A549 (cell line): ENCODE measurements around the gene ADPRHL1. TPM values are rescaled to one million over a fixed set of nuclear protein-coding genes. Genes with fewer than 3 reads are reported as not detected.
"Not testable (repeated sequence)": the region's sequence is repeated elsewhere in the genome, so short reads cannot be mapped to it uniquely, and the experiment has no call there.

ENCODE experiments used
- ATAC-seq, 2 experiments: fragments of 200-7000 bp in 1 of 2; fragments of >200 bp in 1 of 2; cut with Nextera tagmentation in 1 of 2; cut with Tn5 transposase in 1 of 2; 3 replicates each; pipeline versions ENCODE4 v1.8.0 to v1.9.1; 2018 to 2020; ENCODE audit warnings: mild to moderate bottlenecking in 1 of 2, moderate library complexity in 1 of 2
- CTCF ChIA-PET: fragments of 300-600 bp; sonication (Branson Sonifier 250); formaldehyde crosslinking; extraction: SDS; loops from one replicate; lab custom pipeline; 2021; ENCODE audit warnings: antibody characterized with exemption, inconsistent platforms; lab: Yijun Ruan, JAX
- POLR2A ChIA-PET: fragments of 350-600 bp; formaldehyde crosslinking; extraction: SDS; loops from one replicate; lab custom pipeline; 2021; ENCODE audit warnings: antibody characterized with exemption, inconsistent platforms; lab: Yijun Ruan, JAX
- DNase-seq, 2 experiments: peaks; one replicate each; pipeline versions ENCODE4 v3.0.0 to v3.0.0-alpha.2; 2011 to 2016; ENCODE audit warnings: low read depth in 1 of 2, low spot score in 1 of 2
- FAIRE-seq: peaks from 2 replicates; lab custom pipeline; 2011; peaks lifted over from hg19 to GRCh38; lab: Jason Lieb, UNC
- H3K27ac ChIP-seq, 2 experiments: fragments of >200 bp; sonication (Bioruptor Twin); formaldehyde crosslinking; 3 replicates each; pipeline ENCODE4 v1.5.1; 2016 to 2017
- H3K4me1 ChIP-seq: fragments of >200 bp; sonication (Bioruptor Twin); formaldehyde crosslinking; 3 replicates; pipeline ENCODE4 v1.6.1; 2016
- H3K4me2 ChIP-seq: fragments of >200 bp; sonication (Bioruptor Twin); formaldehyde crosslinking; 3 replicates; pipeline ENCODE4 v1.6.1; 2016
- H3K4me3 ChIP-seq: fragments of >200 bp; sonication (Bioruptor Twin); formaldehyde crosslinking; 3 replicates; pipeline ENCODE4 v1.5.1; 2016
- H3K9me3 ChIP-seq: fragments of >200 bp; sonication (Bioruptor Twin); formaldehyde crosslinking; 3 replicates; pipeline ENCODE4 v1.6.1; 2016
- CBX2 ChIP-seq: fragments of 200-600 bp; sonication (generic); IDR thresholded peaks from 2 replicates; pipeline ENCODE4 v1.6.1; 2016; ENCODE audit warnings: low read depth, mild to moderate bottlenecking, borderline replicate concordance
- ELK1 ChIP-seq: fragments of 150-350 bp; IDR thresholded peaks from 2 replicates; pipeline ENCODE4 v1.6.1; 2014; ENCODE audit warnings: low read depth, mild to moderate bottlenecking, low read length
- FOXS1 ChIP-seq: fragments of 250-450 bp; sonication (Bioruptor Pico); IDR thresholded peaks from 2 replicates; pipeline ENCODE4 v1.5.0; 2020; ENCODE audit warnings: mild to moderate bottlenecking, moderate library complexity
- GATA3 ChIP-seq: IDR thresholded peaks from 2 replicates; pipeline ENCODE4 v1.6.1; 2012; ENCODE audit warnings: borderline replicate concordance
- HES2 ChIP-seq: fragments of >200 bp; sonication (Bioruptor Twin); formaldehyde crosslinking; IDR thresholded peaks from 2 replicates; pipeline ENCODE4 v1.6.1; 2016
- HMGXB4 ChIP-seq: fragments of 250-450 bp; sonication (Bioruptor Pico); IDR thresholded peaks from 2 replicates; pipeline ENCODE4 v1.5.0; 2021; ENCODE audit warnings: mild to moderate bottlenecking, moderate library complexity, borderline replicate concordance
- HOXB13 ChIP-seq: fragments of 250-450 bp; sonication (Bioruptor Pico); IDR thresholded peaks from 2 replicates; pipeline ENCODE4 v1.5.0; 2020; ENCODE audit warnings: low read depth, mild to moderate bottlenecking, moderate library complexity
- HOXB5 ChIP-seq: fragments of 250-450 bp; sonication (Bioruptor Pico); IDR thresholded peaks from 2 replicates; pipeline ENCODE4 v1.5.0; 2020; ENCODE audit warnings: mild to moderate bottlenecking, moderate library complexity
- JUNB ChIP-seq: fragments of >200 bp; sonication (Bioruptor Twin); formaldehyde crosslinking; IDR thresholded peaks from 2 replicates; pipeline ENCODE4 v1.6.1; 2016
- KDM5A ChIP-seq: fragments of 200-600 bp; sonication (generic); IDR thresholded peaks from 2 replicates; pipeline ENCODE4 v1.6.1; 2016; ENCODE audit warnings: antibody characterized with exemption, mild to moderate bottlenecking
- NFE2L2 ChIP-seq: fragments of 150-350 bp; conservative IDR thresholded peaks from 2 replicates; pipeline ENCODE4 v1.6.1; 2014; ENCODE audit warnings: low read length
- NR3C1 ChIP-seq: fragments of >200 bp; sonication (Bioruptor Twin); formaldehyde crosslinking; IDR thresholded peaks from 3 replicates; pipeline ENCODE4 v1.6.1; 2017
- POLR2A ChIP-seq: IDR thresholded peaks from 2 replicates; pipeline ENCODE4 v1.6.1; 2012; ENCODE audit warnings: mild to moderate bottlenecking, low read length
- RARB ChIP-seq: fragments of 250-450 bp; sonication (Bioruptor Pico); IDR thresholded peaks from 2 replicates; pipeline ENCODE4 v1.8.0; 2021; ENCODE audit warnings: mild to moderate bottlenecking, moderate library complexity
- RCOR1 ChIP-seq: fragments of 150-350 bp; IDR thresholded peaks from 2 replicates; pipeline ENCODE4 v1.6.1; 2014; ENCODE audit warnings: antibody characterized with exemption, low read length, low read depth
- RFX5 ChIP-seq: fragments of 450-650 bp; IDR thresholded peaks from 2 replicates; pipeline ENCODE4 v1.7.1; 2014; ENCODE audit warnings: antibody characterized with exemption, mild to moderate bottlenecking, moderate library complexity
- TFCP2L1 ChIP-seq: fragments of 250-450 bp; sonication (Bioruptor Pico); IDR thresholded peaks from 2 replicates; pipeline ENCODE4 v1.5.0; 2021; ENCODE audit warnings: mild to moderate bottlenecking
- USF2 ChIP-seq: fragments of 450-650 bp; IDR thresholded peaks from 2 replicates; pipeline ENCODE4 v1.6.1; 2014; ENCODE audit warnings: antibody characterized with exemption
- ZFP36 ChIP-seq: fragments of 450-650 bp; IDR thresholded peaks from 2 replicates; pipeline ENCODE4 v1.6.1; 2014; ENCODE audit warnings: borderline replicate concordance; ENCODE audit not compliant: partially characterized antibody
- ZNF302 ChIP-seq: fragments of 250-450 bp; sonication (Bioruptor Pico); IDR thresholded peaks from 2 replicates; pipeline ENCODE4 v1.9.0; 2021; ENCODE audit warnings: inconsistent platforms, mild to moderate bottlenecking, moderate library complexity
- WGBS: methylation state at CpG from one replicate; pipeline ENCODE4 v1.1.6; 2017; ENCODE audit errors: missing lambda C conversion rate; 5-methylcytosine and 5-hydroxymethylcytosine counted together
- polyA plus RNA-seq, 4 experiments: library from polyadenylated mRNA; depleted of rRNA in 3 of 4; stranded (reverse); fragments of >200 nt; fragmentation: RNase III in 1 of 4; extraction: RNeasy Plus Mini Kit Qiagen cat#74134 plus additional on column Dnase treatment in 1 of 4; gene quantifications; 2 replicates in 3 of 4; 3 replicates in 1 of 4; pipeline ENCODE4 v1.2.3, GENCODE V29; 2011 to 2017

ADPRHL1 gene
- polyA plus RNA-seq, 2 of the 4 experiments (the other 2 are of a cell fraction) = 11.0 to 11.4 TPM

GRCh38 chr13:113471844-113472243 is 18.6 kb upstream of the ADPRHL1 start:
- WGBS = 85% methylated on average over 11 of the region's 11 CpGs

GRCh38 chr13:113470635-113471163 is 17.4 kb upstream of the ADPRHL1 start:
- FAIRE-seq, H3K9me3 ChIP-seq, H3K4me3 ChIP-seq, DNase-seq, H3K27ac ChIP-seq, POLR2A ChIA-PET, H3K4me2 ChIP-seq, H3K4me1 ChIP-seq, ATAC-seq: not testable (repeated sequence)
- WGBS = 100% methylated on average over 2 of the region's 4 CpGs
- CTCF ChIA-PET = interaction anchor here (0.6 kb wide), 1 partner anchor 460 kb away, joined by 3 read pairs; no protein-coding TSS in a partner anchor

More at GRCh38 chr13:113471844-113472243, 18.6 kb upstream of the ADPRHL1 start:
- ChIA-PET CTCF (no interaction called here), POLR2A (no interaction called here)
- H3K4me1 ChIP-seq = no peaks in the 10 kb centered on the region
- H3K4me3 ChIP-seq = no peak overlapping the region
- H3K27ac ChIP-seq = no peak overlapping the region
- no peak for DNase-seq
- no peak overlapping the region for H3K4me2 ChIP-seq
- ATAC-seq = no peak
- TF ChIP-seq HES2 (no peak), RFX5 (no peak), HOXB5 (CRISPR knock-in tag) (no peak), RCOR1 (no peak), TFCP2L1 (no peak), HOXB13 (CRISPR knock-in tag) (no peak), ZFP36 (no peak)
- H3K9me3 ChIP-seq = no peaks in the 10 kb centered on the region
- no peak for FAIRE-seq

GRCh38 chr13:113470073-113470472 is 16.8 kb upstream of the ADPRHL1 start:
- no peak for ATAC-seq
- 97% methylated on average over 10 of the region's 10 CpGs for WGBS
- ChIA-PET POLR2A (no interaction called here), CTCF (no interaction called here)
- FAIRE-seq = no peak
- Histone ChIP-seq H3K4me1 (no peaks in the 10 kb centered on the region), H3K4me2 (no peak overlapping the region), H3K4me3 (no peak overlapping the region), H3K27ac (no peak overlapping the region), H3K9me3 (no peaks in the 10 kb centered on the region)
- TF ChIP-seq POLR2A (no peak), NFE2L2 (no peak), RARB (CRISPR knock-in tag) (no peak), JUNB (no peak), CBX2 (no peak), ZNF302 (CRISPR knock-in tag) (no peak), NR3C1 (no peak), GATA3 (no peak), HOXB13 (CRISPR knock-in tag) (no peak), KDM5A (no peak), HMGXB4 (no peak), FOXS1 (CRISPR knock-in tag) (no peak), ELK1 (no peak), USF2 (no peak)
- DNase-seq = no peak
